Measurements from ENCODE around the gene TMEM163.
"Not testable (repeated sequence)": the region's sequence is repeated elsewhere in the genome, so short reads cannot be mapped to it uniquely, and the experiment has no call there.

TMEM163 gene

DNA sequence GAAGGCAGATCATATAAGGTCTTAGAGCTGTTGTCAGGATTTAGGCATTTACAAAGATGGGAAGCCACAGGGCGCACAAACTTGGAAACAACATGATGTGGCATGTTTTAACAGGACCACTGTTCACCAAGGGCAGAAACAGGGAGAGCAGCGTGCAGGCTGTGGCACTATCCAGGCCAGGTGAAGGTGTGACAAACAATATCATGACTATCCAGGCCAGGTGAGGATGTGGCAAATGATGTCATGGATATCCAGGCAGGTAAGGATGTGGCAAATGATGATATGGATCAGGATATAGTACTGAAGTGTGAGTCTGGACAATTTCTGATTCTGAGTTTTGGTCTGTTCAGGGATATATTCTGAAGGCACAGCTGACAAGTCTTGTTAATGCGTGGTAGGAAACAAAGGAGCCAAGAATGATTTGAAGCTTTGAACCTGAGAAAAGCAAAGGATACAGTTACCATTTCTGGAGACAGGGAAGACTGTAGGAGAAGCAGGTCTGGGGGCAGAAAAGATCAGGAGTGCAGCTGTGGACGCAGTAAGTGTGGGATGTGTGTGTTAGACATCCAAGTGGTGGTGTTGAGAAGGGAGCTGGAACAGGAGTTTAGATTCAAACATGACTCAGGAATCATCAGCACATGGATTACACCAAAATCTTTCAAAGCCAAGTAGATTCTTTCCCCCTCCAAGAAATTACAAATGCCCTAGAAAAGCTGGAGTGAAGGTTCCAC lies 205.9 kb downstream of the TMEM163 start:
- no peak for DNase-seq

DNA sequence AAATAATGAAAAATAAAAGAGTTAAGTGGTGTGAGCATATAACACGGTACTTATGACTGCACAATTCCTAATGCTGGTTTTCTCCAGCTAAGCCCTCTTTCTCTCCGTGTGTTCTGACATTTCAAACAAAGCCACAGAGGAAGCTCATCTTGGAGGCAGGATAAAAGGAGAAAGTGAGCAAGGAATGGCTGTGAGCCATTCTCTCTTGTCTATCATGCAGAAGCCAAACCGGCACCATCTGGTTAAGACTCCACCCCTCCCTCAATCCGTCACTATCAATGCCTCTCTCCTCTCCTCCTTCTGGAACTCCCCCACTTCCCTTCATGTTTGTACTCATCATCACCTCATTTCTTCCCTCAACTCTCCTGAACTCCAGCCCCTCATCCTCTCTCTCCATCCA lies 210.4 kb downstream of the TMEM163 start:
- no peak for DNase-seq

GRCh38 chr2:134507697-134508096 lies 211.1 kb downstream of the TMEM163 start:
- DNase-seq = no peak

DNA sequence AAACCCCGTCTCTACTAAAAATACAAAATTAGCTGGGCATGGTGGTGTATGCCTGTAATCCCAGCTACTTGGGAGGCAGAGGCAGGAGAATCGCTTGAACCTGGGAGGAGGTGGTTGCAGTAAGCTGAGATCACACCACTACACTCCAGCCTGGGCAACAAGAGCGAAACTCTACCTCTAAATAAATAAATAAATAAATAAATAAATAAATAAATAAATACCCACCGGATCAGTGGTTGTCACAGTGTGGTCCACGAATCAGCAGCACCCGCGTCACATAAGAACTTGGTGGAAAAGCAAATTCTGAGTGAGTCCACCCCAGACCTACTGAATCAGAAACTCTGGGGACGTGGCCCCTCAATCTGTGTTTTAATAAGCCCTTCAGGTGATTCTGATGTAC lies 211.6 kb downstream of the TMEM163 start:
- DNase-seq = not testable (repeated sequence)

- DNase-seq = no peak
These were observed 213.4 kb downstream of the TMEM163 start for GRCh38 chr2:134505446-134505845.

DNA sequence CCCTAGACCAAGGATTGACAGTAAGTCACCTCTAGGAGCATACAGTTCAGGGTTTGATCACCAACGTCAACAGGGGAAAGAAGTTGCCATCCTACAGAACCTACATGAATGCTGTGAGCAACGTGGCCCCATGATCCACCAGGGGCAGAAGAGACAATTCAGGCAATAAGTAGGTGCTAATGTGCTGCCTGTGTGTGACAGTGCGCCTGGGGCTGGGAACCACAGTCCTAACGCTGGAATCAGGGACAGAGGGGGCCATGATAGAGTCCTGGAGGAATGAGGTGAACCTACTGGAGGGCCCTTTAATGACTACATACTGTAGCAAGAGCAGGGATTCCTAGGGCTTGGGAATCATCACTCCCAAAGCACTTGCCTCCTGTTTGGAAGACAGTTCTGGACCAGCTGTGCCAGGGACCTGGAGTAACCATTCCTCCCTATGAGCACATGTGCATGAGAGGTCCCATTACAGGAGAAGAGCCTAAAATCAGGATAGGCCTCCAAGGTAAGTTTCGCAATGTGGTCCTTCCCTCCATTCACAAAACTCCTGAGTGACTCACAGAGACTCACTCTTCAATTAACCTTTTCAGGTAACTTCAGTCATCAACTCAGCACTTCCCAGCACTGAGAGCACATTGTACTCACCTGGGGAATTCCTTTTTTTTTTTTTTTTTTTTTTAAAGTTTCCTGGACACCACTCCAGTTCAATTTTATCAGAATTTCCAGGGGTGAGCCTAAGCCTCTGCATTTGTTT lies 214.0 kb downstream of the TMEM163 start:
- no peak for DNase-seq

DNA sequence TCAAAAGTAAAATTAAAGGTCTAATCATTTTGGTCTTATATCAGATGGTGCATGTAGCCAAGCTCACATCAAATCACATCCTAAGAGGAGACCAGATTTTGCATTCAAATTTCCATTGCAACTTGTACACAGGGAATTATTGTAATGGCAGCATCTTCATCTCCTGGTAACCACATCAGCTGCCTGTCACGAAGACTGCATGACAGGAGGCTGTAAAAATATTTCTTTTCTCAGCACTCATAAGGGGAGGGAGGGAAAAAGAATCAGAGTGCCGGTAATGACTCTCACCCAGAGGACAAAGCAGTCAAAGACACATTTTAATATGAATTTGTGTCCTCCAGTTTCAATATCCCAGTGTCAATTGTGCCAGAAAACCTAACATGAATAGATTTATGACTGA lies 216.7 kb downstream of the TMEM163 start:
- no peak for DNase-seq

GRCh38 chr2:134501476-134502091 lies 217.2 kb downstream of the TMEM163 start:
- no peak for DNase-seq

GRCh38 chr2:134500211-134500935 lies 218.4 kb downstream of the TMEM163 start:
- no peak for DNase-seq

- DNase-seq = no peak
These were observed 219.4 kb downstream of the TMEM163 start for GRCh38 chr2:134499307-134499926.

DNA sequence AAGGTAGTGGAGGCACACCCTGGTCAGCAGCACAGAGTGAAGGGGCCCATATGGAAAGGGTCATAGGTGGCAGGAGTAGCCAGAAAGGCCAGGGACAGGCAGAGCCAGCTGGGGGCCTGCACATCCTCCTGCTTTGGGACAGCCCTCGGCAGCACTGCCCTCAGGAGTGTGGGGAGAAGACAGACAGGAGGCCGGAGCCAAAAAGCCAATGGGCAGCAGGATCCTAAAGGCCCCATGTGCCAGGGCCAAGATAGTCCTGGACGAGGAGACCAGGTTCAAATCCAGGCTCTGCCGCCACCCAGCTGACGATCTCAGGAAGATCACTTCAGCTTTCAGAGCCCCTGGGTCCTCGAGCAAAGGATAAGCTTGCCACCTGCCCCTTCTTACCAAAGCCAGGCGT lies 220.1 kb downstream of the TMEM163 start:
- no peak for DNase-seq

- DNase-seq = no peak
These were observed 225.0 kb downstream of the TMEM163 start for GRCh38 chr2:134493797-134494196.

- DNase-seq = no peak
These were observed 226.9 kb downstream of the TMEM163 start for GRCh38 chr2:134491771-134492441.

DNA sequence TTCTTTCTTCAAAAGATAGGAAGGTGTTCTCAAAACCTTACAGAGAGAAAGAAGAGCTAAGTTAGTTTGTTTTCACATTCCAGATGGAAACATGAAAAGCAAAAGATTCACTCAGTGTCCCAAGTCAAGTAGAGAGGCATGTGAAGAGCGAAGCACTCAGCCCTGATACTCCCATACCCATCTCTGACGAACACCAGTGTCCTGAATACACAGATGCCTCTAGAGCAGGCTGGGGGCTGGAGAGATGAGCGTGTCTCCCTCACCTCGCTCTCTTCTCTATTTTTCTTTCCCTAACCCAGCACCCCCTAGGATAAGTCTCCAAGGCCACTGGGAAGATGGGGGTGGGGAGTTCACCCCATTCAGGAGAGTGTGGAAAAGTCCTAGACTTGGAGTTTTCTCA lies 227.8 kb downstream of the TMEM163 start:
- no peak for DNase-seq

GRCh38 chr2:134490559-134490958 lies 228.2 kb downstream of the TMEM163 start:
- no peak for DNase-seq

- DNase-seq = no peak
These were observed 228.9 kb downstream of the TMEM163 start for GRCh38 chr2:134489732-134490384.

DNA sequence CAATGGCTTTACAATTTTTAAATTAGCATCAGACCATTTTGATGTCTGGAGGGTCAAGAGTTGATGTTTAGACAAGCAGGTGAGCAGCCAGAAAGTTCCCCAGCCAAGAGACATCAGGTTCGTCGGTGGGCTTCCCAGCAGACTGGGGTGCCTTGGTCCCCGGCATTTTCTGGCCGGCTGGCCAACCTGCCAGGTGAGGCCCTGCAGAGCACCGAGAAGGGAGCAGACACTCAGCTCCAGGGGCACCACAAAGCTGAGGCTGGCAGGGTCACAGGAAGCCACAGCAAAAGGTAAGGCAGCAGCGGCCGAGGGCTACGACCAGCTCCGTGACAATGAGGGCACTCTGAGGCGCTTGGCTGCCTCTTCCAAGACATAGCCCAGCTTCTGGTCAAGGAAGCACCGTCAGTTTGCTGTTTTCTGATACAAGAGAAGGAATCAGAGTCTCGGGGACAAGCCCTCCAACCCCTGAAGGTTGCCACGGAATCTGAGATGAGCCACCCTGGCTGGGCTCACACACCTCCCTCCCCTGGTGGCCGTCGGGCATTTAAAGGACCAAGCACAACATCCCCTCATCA lies 235.9 kb downstream of the TMEM163 start:
- DNase-seq = no peak

- DNase-seq = no peak
These were observed 236.6 kb downstream of the TMEM163 start for GRCh38 chr2:134482131-134482723.

- DNase-seq = no peak
These were observed 239.0 kb downstream of the TMEM163 start for GRCh38 chr2:134479696-134480330.

GRCh38 chr2:134476982-134477381 lies 241.8 kb downstream of the TMEM163 start:
- DNase-seq = not testable (repeated sequence)
